PFSK-1 (cell line): ENCODE measurements around the gene CBX8.

ENCODE experiments used
- FOXP2 ChIP-seq: optimal IDR thresholded peaks from 2 replicates; pipeline ENCODE3; 2011; ENCODE audit warnings: borderline replicate concordance, control low read depth, inconsistent platforms; ENCODE audit not compliant: insufficient read depth; ENCODE audit errors: extremely low read length, extremely low read depth
- POLR2AphosphoS5 ChIP-seq: IDR thresholded peaks from 2 replicates; pipeline ENCODE4 v1.6.1; 2012; ENCODE audit warnings: low read depth, mild to moderate bottlenecking, control low read depth, low read length, moderate library complexity
- REST ChIP-seq, 2 experiments: IDR thresholded peaks; 2 replicates each; pipeline versions ENCODE4 v1.6.1 to v1.8.0; 2011 to 2012; ENCODE audit warnings: low read depth in 2 of 2, low read length in 2 of 2, control low read depth in 1 of 2, inconsistent platforms in 1 of 2, mild to moderate bottlenecking in 1 of 2, moderate library complexity in 1 of 2; ENCODE audit not compliant: insufficient read depth in 1 of 2
- SIN3A ChIP-seq: IDR thresholded peaks from 2 replicates; pipeline ENCODE4 v1.6.1; 2012; ENCODE audit warnings: mild to moderate bottlenecking, low read length, moderate library complexity, borderline replicate concordance; ENCODE audit not compliant: insufficient read depth
- TAF1 ChIP-seq: IDR thresholded peaks from 2 replicates; pipeline ENCODE4 v1.6.1; 2012; ENCODE audit warnings: low read length, control low read depth, borderline replicate concordance; ENCODE audit not compliant: insufficient read depth

The CBX8 gene

DNA sequence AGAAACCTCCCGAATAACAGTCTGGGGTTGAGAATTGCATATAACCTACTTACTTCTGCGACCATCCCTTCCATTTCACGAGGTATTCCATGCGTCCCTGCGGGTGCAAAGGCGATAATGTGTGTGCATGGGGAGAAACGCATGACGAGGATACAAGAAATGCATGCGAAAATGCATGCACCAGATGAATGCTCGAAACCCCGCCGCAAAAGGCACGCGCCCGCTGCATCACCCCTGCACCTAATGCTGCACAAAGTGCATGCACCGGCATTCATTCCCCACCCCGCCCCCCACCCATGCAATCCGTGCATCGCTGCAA lies 474 bp downstream of the CBX8 start:
- no peak for TF ChIP-seq REST (IDR thresholded peaks at IDR 0.05; ENCODE audit: insufficient read depth in 1 of 2, low read depth in 2 of 2, low read length in 2 of 2)
- TF ChIP-seq TAF1 = no peak
- TF ChIP-seq POLR2AphosphoS5 = no peak
- TF ChIP-seq SIN3A = no peak
- TF ChIP-seq FOXP2 = no peak

DNA sequence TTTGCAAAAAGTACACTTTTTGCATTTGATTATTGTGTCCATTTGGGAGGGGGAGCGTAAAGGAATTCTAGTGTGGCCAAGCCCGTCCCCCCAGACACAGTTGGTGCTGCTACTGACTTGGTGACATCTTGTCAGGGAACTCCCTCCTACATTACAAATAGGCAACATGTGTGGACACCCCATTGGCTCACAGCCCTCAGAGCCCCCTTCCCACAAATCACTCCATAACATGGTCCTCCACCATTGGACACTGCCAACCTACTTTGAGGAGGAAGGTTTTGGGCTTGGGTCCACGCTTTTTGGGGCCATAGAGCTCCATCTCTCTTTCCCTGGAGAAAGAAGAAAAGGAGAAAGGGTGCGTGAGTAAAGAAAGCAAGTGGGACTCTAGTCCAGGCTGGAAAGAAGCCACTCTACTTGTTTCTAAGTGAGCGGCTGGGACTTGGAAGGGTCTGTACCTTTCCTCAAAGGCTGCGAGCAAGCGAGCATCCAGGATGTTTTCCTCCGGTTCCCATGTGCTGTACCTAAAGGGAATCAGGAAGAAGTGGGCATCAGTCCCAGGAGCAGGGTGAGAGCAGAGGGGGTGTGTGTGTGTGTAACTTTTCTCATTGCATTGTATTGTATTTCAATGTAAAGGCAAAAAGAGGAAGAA lies 958 bp downstream of the CBX8 start:
- TF ChIP-seq REST (IDR thresholded peaks at IDR 0.05; ENCODE audit: insufficient read depth in 1 of 2, low read depth in 2 of 2, low read length in 2 of 2) (no peak), FOXP2 (no peak), SIN3A (no peak), POLR2AphosphoS5 (no peak), TAF1 (no peak)

GRCh38 chr17:79794659-79795511 lies 2.0 kb downstream of the CBX8 start:
- no peak for TF ChIP-seq TAF1
- no peak for TF ChIP-seq FOXP2
- TF ChIP-seq POLR2AphosphoS5 = no peak
- no peak for TF ChIP-seq REST (IDR thresholded peaks at IDR 0.05; ENCODE audit: insufficient read depth in 1 of 2, low read depth in 2 of 2, low read length in 2 of 2)
- TF ChIP-seq SIN3A = no peak

DNA sequence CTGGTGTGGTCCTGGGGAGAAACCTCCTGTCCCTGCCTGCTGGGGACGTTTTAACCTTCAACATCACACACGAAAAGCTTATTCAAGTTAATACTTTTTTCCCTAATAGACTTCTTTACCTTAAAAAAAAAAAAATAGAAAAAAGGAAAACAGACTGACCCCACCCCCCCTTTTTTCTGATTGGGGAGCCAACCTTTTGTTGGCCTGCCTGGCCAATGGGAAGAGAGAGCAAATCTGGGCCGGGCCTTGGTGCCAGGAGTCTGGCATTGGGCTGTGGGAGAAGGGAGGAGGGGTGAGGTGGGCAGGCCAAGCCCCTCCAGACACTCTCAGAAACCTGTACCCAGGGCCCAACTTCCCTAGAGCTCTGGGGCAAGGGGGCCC lies 3.0 kb downstream of the CBX8 start:
- TF ChIP-seq SIN3A (no peak), FOXP2 (no peak), REST (IDR thresholded peaks at IDR 0.05; ENCODE audit: insufficient read depth in 1 of 2, low read depth in 2 of 2, low read length in 2 of 2) (no peak), POLR2AphosphoS5 (no peak), TAF1 (no peak)
